GM19452 (cell line): ENCODE measurements around the gene PCSK1.
A peak's percentile ranks its signal among the peaks of the same experiment; 100 is the strongest.

Experiments used
- ATAC-seq: cut with Tn5 transposase; IDR thresholded peaks from one replicate; pipeline ENCODE4 v1.9.1; 2021; ENCODE audit not compliant: unreplicated experiment

PCSK1 gene

DNA sequence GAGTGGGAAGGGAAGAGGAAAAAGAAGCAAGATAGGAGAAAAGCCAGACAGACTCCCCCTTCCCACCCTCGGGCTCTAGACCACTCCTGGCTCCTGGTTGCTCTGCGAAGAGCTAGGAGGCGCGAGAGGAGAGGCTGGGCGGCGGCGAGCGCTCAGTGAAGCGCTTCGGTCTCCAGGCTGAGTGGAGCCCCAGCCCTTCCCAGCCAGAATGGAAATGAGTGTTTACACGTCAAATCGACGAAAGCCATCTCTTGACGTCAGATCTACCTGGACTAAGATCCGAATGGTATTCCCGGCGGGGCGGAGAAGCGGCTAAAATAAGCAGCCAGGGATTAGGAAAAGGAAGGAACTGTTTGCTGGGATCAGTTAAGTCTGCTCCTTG lies at the start of gene PCSK1:
Gene PCSK1, minus strand, starts transcription at position 183 of the 382 bp plus-strand sequence. CDS start 206 bp downstream, outside the sequence.
- ATAC-seq, result peak; percentile 7

DNA sequence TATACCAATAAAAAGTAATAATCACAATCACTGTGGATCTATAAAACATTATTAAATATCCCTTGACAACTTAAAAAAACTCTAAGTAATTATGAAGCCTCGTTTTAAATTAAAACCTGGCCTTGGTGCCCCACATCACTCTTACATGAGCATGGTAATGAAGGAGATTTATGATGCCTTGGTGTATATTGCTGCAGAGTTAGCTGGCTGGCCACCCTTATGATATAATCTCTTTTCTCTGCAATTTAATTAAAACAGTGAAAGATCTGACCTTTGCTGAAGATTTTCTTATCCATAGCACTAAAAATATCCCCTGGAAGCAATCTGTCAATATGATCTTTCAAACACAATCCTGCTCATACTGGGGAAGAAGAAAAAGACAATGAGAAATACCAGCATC lies 48.8 kb upstream of the PCSK1 start:
- no peak for ATAC-seq

DNA sequence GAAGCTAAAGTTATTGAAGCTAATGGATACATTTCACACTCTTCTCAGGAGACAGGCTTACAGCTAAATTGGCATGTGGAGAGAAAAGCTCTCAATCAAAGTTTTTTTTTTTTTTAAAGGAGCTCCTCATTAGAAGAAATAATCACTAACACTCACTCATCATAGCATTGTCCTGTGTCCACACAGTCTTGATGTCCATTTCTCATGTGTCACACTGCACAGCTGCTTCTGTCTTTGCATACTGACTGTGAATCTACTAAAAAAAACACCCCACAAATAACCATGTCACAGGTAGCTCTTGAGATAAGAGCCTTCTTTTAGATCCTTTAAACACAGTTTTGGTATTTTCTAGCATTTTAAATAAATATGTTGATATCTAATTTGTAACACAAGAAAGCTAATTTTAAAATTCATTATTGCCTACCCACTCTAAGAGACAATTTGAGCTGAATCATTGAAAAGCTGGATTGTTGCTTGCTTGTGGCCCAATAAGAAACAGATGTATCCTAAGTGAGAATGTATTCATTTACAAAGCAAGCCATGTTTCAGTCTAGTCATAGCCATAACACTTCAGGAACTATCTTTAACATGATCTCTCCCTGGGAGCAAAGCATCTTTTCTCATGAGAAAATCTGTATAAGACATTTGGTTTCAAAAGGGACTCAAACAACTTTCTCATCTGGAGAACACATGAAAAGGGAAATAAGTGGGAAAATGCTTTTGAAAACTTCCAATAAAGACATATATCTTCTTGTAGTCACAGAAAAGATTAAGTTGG lies 48.1 kb upstream of the PCSK1 start:
- no peak for ATAC-seq

DNA sequence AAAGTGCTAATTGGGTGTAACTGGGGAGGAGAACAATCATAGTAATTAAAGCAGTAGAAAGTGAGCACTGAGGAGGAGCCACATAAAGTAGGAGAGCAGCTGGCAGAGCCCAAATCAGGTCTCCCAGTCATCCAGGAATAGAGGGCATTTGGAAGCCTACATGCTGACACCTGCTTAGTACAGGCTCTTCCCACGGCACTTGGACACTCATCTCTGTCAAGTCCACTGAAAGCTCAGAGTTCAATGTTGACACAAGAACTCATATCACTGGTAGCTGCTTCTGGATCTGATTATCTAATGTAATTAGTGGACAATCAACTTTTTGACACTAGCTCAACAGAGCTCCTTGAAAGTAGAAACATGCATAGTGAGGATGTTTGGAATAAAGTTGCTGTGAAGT lies 45.9 kb upstream of the PCSK1 start:
- ATAC-seq, result no peak

DNA sequence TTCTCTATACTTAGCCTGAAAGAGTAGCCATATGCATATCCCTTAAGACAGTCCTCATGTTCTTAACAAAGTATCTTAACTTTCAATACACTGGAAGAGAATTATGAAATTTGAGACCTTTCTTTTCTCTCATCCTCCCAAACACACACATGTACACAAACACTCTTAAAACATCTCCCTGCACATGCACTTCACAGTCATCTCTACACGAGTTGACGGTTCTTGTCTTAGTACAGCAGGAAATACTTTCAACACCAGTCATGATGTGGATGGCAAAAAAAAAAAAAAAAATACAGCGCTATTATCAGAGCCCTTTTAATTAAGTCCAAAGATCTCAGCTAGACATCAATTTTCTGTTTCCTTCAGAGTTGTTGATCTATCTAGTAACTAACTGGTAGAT lies 43.6 kb upstream of the PCSK1 start:
- no peak for ATAC-seq

DNA sequence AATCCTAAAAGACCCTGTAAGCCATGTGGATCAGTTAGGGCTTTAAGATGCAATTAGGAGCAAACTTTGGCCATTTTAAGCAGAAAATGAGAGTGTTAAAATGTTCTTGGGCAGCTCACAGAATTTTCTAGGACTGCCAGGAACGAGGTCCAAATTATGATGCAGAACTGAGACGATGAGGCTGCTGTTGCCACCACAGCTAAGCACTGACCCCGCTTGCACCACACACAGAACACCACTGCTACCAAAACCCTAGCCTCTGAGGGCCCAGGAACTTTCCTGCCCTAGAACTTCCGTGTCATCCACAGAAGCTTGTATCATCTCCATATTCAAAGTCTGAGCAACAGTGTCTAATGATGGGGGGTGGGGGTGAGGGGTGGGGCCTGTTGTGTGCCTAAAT lies 41.0 kb upstream of the PCSK1 start:
- ATAC-seq, result no peak

DNA sequence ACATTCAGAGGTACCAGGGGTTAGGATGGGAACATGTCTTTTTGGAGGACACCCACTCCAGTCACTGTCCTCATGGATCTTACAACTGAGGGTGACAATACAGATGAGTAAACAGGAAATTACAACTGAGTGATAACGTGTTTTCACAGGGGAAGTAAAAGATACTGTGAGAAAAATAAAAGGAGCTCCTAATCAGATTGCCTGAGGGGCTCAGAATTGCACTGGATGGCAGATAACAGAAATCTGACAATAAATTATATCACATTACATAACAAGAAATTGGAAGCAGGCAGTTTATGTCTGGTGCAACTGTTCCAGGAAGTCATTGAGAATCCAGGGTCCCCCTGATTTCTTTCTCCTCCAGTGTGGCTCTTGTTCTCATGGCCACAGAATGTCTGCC lies 40.1 kb upstream of the PCSK1 start:
- no peak for ATAC-seq

DNA sequence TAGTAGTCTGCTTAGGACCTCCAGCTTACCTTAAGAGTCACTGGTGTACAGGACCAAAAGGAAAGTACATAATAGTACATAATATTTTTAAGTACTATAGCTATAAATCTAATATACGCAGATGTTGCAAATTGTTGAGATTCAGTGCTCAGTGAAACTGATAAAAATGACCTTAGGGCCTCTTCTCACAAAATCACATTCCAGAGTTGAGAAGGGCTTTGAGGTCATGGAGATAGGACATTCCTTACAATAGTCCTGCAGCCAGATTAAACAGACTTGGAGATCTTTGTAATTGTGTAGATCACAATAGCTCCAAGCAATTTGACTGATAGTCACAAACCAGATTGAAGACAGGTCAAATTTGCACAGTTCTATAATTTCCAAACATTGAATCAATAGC lies 37.7 kb upstream of the PCSK1 start:
- no peak for ATAC-seq

DNA sequence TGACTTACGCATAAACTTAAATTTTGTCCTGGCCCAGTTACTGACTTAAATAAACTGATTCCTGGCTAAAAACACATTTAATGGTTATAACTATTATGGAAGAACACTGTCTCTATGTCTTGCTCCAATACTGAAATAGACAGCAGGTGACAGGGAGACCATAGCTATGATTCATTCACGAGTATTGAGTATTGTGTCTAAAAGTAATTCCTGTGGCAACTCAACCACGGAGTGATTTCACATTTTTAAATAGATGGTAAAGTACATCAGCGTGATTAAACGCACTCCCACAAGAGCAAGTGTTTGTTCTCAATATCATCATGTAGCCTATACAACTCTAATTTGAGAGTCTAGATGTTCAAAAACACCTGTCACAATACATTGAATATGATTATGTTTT lies 35.9 kb upstream of the PCSK1 start:
- no peak for ATAC-seq

DNA sequence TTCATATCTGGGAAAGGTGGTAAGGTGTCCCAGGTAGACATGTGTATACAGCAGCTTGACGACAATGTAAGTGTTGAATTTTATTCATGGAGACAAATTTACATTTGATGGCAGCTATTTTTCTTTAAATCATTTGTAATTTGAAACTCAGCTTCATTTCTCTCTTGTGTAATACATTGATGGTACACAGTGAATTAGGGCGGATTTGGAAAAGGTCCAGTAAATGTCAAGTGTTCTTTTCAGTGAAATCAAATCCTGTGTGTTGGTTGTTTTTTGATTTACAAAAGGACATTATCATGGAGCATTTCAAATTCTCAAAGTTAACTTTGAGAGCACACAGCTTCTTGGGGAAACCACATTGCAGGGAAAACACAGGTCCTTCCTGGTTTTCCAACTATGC lies 30.0 kb upstream of the PCSK1 start:
- no peak for ATAC-seq

DNA sequence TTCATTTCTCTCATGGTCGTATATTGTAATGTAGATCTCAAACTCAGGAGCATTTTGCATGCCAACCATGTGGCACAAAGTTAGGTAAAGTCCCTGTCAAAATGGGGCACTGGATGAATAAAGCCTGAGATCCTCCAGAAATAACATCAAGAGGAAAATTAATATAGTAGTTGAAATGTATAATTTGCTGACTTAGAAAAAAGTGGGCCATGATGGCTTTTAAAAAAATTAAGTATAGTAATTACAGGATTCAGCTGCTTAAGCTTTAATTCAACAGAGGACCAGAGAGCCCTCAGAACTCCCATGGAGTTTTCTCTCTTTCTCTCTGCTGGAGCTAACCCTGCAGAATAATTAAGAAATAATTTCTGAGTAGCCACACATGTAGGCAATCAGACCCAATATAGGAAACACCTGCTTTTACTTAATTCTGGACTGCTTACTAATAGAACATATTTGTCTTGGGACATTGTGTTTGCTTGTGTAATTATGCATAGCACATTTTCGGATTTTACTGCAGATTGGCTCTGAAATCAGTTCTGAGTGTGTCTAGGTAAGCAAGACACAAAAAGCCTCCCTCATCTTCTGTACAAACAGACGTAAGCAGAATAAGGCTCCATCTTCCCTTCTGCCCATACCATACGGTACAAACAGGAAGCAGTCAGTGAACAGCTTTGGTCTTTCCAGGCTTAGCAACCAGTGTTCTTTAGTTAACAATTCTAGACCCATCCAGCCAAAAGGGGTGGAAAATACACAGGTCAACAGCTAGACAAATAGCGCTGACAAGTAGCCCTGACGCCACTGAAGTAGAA lies 26.5 kb upstream of the PCSK1 start:
- ATAC-seq, result no peak

DNA sequence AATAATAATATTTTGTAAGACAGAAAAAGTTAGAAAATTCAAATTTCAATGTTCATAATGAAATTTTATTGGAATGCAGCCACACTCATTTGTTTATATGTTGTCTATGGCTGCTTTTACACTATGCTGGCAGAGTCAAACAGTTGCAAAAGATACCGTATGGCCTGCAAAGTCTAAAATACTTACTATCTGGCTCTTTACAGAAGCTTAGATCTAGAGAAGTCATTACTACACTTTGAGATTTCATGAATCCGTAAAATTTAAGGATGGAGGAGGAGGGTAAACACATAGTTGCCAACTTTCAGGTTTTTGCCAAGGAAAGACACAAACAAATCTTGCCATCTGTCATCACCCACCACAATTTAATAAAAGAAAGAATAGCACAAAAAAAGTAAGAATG lies 25.1 kb upstream of the PCSK1 start:
- ATAC-seq, result no peak

DNA sequence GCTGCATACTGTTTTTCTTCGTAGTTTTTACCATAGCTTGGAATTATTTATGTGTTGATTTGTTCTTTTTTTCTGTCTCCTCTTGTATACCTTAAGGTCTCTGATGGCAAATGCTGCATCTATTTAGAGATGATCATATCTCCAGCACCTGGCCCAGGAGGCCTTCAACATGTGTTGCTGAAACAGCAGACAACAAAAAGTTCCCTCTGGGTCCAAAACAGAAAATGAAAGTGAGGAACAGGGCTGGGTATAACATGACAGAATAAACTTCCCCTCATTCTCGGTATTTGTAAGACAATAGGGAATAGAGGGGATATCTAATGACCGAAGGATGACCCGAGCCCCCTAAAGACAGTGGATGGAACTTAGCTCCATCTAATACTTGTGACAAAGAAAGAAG lies 22.7 kb upstream of the PCSK1 start:
- ATAC-seq, result no peak

DNA sequence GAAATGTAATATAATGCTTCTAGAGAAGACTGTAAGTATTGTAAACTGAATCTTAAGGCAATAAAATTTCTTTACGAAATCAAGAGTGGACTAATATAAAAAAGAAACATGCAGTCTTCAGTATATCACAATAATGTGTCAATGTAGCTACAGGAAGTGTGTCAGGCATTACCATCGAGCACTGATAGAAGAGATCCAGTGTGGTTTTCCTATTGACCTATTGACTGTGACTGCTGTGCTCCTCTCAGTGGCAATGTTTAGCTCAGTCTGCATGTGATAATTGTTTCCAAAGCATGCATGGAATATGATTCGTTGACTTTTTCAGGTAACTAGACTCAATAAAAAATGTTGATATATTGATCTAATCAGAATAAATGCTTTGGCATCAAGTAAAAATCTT lies 20.3 kb upstream of the PCSK1 start:
- ATAC-seq, result no peak

DNA sequence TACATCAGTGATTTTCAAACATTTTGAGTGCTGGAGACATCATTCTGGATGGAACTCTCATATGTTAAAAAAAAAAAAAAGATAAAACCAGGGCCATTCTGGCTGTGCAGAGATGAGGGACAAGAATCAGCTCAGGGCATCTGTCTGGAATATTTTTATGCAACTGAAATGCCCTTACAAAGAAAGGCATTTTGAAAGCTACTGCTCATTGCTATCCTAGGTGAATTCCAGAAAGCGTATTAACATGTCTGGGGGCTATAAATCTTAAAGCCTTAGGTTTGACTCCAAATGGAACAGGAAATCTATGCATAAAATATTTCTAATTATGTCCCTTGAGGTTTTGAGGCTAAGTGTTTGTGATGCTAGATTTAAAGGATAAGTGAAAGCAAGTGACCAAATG lies 14.9 kb upstream of the PCSK1 start:
- no peak for ATAC-seq

DNA sequence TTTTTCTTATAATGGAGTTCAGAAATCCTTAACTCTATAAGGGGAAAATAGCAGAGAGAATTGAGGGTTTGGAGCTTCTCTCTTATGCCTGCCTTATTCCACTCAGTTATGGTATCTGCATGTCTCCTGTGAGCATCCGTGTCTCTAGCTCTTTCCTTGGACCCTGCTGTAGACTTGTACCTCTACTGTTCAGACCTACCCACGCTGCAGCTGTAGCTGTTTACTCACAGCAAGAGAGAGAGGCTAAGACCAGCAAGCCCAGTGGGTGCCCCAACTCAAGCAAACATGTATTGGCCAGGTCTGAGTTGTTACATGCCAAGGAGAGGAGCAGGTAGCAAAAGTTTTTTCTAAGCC lies 7.1 kb upstream of the PCSK1 start:
- ATAC-seq, result peak; percentile 29

DNA sequence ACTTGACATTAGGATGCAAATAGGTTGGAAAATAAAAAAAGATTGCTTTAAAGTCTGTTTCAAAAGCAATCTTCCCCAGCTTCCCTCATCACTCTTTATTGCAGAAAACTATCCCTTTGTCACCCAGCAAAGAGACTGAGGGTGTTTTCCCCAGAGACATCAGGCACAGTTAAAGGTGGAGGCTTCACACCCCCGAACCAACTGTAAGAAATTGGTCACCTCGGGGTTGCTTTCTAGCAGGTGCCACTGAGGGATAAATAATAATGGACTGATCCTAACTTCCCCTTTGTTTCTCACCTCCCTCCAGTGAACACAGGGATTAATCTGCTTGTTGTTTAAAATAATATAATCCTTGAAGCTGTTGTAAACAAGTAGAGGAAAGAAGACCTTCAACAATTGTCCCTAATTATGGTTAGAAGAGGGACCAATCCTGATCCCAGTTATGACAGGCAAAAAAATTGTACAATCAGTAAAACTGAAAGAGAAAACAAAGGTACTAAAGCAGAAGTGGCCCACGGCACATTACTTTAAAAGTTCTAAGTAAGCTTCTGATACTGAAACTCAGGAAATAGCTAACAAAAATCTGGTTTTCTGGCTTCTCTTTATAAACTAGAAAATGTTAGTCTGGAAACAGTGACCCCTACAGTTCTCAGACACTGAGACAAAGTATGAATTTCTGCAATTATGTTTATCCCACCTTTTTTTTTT lies 6.6 kb upstream of the PCSK1 start:
- peak; percentile 93 for ATAC-seq

DNA sequence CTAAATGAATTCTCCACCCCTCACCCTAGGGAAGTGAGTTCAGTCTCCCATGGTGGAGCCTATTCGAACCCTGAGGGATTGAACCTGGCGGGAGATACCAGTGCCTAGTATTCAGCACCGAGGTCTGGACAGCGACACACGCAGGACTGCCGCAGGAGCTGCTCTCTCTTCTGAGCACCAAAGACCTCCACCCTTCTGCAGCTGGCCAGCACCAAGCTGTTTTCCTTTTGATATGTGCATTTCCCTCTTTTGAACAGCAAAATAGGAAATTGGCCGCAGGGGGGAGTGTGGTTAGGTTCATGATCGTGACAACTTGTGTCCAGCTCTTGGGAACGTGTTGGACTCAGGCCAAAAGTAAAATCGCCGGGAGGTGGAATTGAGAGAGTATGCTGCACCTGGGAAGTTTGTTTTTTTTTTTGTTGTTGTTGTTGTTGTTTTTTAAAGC lies 1.2 kb upstream of the PCSK1 start:
- peak; percentile 65 for ATAC-seq

DNA sequence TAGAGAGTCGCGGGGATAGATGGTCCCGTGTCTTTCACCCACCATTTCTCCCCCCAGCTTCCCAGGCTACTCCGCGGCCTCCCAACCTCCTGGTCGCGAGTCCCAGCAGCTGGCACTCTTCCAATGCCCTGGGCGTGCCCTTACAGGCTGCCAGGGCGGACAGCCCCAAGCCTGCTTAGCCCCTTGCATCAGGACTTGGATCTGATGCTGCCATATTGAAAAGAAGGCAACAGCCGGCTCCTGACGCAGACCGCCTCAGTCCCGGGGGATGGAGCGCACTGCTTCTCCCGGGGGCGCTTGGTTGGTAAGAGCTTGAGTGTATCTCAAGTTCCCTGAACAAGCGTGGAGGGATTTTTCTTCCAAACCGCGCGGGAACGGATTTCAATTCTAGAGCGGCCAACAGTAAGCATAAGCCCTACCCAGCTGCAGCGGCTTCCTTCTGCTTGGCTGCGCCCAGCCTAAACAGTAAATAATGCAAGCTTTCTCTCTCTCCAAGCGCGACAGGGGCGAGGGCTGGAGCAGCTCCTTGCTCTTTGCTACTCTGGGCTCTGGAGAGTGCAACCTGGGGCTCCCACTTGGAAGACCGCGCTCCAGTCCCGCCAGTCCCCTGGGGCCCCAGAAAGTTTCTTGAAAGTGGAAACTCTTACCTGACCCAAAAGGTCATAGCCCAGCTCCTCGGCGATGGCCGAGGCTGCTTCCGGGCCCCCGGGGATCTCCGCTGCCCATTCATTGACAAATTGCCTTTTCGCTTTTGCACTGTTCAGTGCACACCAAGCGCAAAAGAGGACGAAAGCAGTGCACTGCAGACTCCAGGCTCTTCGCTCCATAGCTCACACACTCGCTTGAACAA lies 607 bp downstream of the PCSK1 start:
- ATAC-seq, result peak; percentile 40

DNA sequence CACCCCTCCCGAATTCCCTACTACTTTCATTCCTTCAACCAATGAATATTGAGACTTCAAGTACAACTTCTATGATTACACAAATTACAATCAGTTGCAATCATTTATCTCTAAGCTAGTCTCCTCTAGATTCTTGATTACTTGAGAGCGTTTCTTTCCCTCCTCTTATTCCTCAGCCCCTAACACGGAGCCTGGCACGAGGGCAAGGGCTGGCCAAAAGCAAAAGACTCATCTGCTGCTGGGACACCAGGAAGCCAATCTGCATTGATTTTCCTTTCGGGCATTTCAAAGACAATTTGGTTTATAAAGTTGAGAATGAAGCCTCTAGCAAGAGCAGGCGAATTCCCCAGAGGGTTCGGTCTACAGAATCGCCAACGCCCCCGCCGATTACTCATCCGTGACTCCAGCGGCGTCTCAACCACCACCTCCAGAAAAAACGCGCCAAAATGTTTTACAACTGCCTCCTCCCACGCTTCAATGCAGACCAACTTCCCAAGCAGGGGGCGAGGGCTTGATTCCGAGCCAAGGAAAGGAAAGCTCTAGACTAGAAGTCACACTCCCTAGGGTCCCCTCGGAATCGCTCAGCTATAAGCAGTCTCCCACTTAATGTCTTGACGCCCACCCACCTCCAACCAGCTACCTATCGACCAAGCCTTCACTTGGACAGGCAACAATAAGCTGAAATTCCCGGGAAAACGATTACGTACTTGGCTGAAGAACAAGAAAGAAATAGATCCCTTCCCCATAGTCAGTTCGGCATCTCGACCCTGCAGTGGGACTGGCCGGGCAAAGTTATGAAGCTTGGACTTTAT lies 1.5 kb downstream of the PCSK1 start:
- ATAC-seq, result no peak
